NOMO-1 treated with dmso at 0.1 percent for 144 hours (cell line): ENCODE measurements around the gene FAM3C.

Experiments used
- DNase-seq: peaks from one replicate; lab custom pipeline; 2025; ENCODE audit not compliant: unreplicated experiment; lab: John Stamatoyannopoulos, UW

Gene FAM3C

DNA sequence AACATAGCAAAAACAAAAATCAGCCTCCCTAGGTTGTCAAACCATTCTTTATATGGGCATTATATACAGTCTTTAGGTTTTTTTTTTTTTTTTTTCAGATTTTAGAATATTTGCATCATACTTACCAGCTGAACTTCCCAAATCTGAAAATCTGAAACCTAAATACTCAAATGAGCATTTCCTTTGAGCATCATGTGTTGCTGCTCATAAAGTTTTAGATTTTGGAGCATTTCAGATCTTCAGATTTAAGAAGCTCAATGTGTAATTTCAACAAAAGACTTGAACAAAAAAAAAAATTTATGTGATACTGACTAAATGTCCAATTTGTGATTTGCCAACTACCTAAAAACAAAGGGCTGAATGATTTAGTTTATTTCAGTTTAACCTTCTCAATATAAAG, 13.6 kb downstream of the FAM3C start:
- DNase-seq, result no peak

GRCh38 chr7:121379930-121380329, 16.2 kb downstream of the FAM3C start:
- DNase-seq, result no peak

- DNase-seq, result no peak
Measured at GRCh38 chr7:121376979-121377378, 19.1 kb downstream of the FAM3C start.

- no peak for DNase-seq
Measured at GRCh38 chr7:121373177-121373576, 22.9 kb downstream of the FAM3C start.

- DNase-seq, result no peak
Measured at GRCh38 chr7:121372376-121373010, 23.6 kb downstream of the FAM3C start.

GRCh38 chr7:121371883-121372282, 24.2 kb downstream of the FAM3C start:
- no peak for DNase-seq

DNA sequence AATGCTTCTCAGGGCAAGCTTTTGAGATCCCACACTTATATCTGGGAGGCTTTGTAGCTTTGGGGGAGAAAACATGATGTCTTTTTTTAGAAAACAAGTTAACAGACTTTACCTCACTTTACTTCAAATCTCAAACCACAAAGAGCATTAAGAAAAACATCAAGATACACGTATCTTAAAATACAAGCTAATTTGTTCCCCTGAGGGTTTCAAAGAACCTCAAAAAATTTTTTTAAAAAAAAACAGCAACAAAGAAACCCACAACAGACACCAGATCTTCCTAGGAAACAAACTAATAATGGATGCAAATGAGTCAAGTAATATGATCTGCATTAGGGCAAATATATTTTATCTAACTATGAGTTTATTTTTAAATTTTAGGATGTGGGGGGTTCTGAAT, 24.7 kb downstream of the FAM3C start:
- no peak for DNase-seq

DNA sequence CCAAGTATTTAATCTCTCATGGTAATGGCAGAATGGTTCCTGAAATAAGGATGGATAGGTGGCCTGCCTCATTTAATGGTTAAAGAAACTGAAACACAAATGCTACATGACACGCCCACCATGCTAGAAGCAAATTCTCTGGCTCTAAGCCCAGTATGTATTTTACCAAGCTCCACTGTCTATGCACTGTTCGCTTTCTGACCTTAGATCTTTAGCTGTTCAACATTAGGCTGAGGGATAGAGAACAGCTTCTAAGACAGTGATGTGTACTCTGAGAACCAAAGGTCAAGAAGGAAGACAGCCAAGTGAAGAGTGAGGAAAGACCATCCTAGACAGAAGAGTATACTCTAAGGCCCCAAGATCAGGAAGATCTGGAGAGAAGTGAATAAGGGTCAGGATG, 26.6 kb downstream of the FAM3C start:
- no peak for DNase-seq

- DNase-seq, result no peak
Measured at GRCh38 chr7:121366852-121367431, 29.2 kb downstream of the FAM3C start.

GRCh38 chr7:121360564-121360963, 35.5 kb downstream of the FAM3C start:
- DNase-seq, result no peak

DNA sequence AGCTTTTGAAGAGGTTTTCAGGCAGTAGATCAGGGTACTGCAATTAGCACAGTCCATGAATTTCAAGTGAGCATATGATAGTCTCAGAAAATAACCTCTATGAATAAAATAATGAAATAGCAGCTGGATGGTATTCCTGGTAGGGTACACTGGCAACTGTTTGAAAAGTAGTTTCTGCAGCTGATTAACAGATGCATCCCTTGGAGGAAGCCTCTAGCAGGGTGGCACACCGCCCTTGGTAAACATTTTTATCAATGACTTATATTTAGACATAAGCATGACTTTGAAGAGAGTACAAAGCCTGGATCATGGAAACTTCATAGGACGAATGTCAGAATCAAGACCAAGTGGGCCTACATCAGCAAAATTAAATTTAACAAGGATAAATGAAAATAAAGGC, 40.5 kb downstream of the FAM3C start:
- no peak for DNase-seq

DNA sequence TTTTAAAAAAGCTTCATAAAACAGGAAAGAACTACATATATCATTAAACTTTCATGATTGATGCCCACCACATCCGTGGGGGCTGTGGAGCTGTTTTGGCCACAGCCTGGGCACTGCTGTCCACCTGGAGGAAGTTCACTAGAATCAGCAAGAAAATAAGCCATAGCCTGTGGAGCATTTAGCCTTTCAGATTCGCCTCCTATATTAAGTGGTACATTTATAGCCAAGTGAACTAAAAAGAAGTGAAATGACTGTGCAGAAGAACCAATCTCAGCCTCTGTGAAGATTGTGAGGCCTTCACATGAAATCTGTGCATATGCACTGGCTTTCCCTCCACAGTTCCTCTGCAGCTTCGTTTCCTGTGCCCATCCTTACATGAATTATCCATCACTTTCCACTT, 43.8 kb downstream of the FAM3C start:
- no peak for DNase-seq

DNA sequence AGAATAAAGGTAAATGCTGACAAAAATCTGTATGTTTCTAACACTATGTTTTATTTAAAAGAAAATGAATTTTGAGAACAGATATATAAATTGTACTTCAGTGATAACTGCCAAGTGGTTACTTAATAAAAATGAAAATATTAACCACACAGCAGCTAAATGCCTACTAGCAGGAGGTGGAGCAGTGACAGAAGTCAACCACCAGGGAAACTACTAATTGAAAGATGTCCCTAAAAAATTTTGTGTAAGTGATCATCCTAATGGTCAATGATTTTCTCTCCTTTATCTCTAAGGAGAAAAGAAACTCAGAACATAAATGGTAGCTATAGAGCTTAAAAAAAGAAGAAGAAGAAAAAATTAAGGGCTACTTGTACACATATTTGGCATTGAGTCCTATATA, 44.4 kb downstream of the FAM3C start:
- no peak for DNase-seq

DNA sequence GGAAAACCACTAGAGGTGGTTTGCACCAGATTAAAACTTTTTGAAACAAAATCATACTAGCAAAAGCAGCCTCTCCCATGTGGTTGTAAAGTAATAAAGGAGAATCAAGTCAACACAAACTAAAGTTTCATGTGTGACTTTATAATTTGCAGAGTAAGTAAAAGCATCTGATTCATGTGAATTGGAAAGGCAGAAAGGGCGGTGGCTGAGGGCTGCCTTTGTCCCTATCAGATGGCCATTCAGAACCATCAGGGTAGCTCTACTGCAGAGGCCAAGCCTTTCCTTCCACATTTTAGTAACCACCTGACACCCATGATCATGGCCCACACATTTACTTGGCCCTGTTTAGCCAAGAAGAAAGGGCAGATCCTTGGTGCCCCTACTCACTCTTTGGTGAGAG, 51.6 kb downstream of the FAM3C start:
- no peak for DNase-seq

DNA sequence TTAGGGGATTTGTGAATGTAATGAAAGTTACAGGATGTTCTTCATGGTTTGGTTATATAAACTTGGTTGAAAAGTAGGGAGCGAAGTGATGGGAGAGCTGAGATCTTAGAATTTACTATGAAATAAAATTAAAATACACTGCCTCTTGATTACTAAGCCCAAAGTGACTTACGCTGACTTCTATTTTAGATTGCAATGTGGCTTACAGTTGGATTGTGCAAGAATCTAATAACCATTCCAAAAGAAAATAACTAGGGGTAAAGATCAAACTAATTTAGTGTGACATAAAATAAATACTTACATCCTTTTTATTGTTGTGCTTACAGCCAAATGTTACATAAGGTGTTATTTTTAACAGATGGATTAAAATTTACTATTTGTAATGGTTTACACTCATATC, 52.0 kb downstream of the FAM3C start:
- DNase-seq, result no peak

DNA sequence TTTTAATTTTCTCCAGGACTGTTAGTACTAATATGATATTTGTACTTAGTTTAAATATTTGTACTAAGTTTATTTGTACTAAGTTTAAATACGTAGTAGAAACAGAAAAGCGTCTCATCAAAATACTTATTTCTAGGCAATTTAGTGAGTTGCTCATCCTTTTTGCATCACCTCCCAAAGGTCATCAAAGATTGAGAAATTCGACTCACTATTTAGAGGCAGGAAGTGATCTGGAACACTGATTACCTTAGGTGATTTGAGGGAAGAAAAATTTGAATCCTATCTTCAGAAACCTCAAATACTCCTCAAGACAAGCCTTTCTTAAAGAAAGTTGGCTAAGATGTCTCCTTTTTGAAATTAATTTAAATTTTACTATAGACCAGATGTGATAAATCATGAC, 52.8 kb downstream of the FAM3C start:
- no peak for DNase-seq

DNA sequence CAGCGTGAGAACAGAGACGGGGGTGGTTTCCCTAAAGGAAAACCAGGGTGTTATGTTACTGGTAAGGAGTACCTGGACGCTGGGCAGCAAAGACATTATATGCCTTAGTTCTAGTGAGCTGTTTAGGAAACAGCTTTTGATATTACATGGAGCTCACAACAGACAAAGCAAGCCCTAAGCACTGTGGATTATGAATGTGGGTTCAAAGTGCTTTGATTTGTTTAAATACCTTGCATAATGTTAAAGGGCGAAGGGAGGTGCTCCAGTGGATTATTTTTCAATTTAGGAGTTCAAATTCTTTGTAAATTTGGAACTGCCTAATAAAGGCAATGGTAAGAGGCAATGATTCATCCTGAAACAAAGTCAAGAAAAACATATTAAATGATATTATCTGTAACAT, 53.5 kb downstream of the FAM3C start:
- DNase-seq, result no peak

GRCh38 chr7:121341933-121342332, 54.2 kb downstream of the FAM3C start:
- no peak for DNase-seq

- no peak for DNase-seq
Measured at GRCh38 chr7:121339082-121339481, 57.0 kb downstream of the FAM3C start.

DNA sequence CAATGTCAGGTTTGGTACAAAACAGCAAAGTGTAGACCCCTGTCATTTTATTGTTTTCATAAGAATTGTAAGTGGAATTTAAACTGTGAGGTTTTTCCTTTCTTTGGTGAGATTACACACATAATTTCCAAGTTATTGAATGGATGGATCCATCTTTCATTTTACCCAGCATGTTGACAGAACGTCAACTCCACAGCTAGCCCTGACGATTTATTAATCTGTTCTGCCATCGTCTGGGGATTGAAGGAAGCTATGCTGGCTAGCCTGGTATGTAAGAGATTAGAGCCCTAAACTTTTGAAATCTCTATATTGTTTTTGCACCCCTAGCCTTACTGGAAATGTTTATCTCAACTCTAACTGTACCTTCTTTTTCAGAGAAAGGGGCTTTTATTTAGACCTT, 58.7 kb downstream of the FAM3C start:
- DNase-seq, result no peak

DNA sequence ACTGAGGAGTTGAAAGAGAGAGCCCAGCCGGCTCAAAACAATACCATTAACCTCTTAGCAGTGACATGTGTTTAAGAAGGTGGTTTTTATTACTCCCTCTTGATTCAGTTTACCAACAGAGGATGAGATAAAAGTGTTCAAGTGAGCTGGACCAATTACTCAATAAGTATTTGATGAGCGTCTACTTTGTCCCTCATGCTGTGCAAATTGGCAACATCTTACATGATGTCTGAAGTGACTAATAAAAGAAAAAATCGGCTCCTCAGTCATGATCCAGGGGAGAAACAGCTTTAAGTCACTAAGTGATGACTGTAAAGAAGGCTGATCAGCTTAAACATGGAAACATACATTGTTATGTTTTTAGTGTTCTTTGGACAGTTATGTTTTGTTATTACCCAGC, 59.5 kb downstream of the FAM3C start:
- no peak for DNase-seq

DNA sequence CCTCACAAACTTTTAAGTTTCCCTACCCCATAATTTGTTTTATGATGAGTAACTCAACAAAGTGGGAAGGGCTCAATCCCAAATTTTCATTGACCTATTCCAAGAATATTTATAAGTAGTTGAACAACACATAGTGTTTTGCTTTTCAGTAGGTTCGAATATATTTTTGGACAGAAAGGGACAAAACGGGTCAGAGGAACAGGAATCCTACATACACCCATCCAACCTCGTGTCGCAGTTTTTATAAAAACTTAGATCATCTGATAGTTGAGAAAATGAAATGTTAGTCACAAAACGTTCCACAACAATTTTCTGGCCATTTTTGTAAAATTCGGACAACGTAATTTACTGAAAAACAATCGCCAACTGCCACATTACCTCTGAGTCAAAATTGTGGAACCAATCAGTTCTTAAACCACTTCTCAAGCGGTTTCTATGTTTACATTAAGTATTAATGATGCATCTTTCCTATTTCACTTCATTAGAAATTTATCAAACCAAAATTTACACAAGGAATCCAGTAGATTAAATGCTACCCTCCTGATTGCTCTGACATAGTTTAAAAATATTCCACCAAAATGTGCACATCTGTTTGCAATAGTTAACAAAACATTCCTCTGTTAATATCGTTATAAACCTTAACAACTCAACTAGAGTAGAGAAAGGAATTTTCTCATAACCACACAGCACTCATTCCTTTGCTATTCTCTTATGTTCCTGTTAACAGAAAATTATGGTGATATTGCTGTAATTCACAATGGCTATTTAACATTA, 61.0 kb downstream of the FAM3C start:
- no peak for DNase-seq

DNA sequence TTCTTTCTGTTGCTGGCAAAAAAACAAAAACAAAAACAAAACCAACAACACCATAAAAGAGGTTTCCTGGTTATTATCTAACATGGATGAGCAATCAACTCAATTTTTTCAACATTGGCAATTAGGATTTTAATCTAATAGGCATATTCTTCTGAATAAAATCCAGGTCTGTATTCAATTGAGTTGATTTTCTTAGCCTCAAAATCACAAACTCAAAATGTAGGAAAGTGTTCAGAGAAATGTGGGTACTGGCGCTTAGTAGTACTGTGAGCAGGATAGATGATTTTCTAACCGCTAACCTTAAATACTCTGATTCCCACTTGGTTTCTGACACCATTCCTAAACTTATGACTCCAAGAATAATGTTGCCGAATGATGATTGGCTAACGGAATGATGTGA, 61.7 kb downstream of the FAM3C start:
- no peak for DNase-seq
